ENCODE measurements around the gene RPS6KA5. TPM values are rescaled to one million over a fixed set of nuclear protein-coding genes. Genes with fewer than 3 reads are reported as not detected.

Gene RPS6KA5
- total RNA-seq, 4 donors from 2014 or later, result 3.1 to 10.5 (median 8.1) TPM

DNA sequence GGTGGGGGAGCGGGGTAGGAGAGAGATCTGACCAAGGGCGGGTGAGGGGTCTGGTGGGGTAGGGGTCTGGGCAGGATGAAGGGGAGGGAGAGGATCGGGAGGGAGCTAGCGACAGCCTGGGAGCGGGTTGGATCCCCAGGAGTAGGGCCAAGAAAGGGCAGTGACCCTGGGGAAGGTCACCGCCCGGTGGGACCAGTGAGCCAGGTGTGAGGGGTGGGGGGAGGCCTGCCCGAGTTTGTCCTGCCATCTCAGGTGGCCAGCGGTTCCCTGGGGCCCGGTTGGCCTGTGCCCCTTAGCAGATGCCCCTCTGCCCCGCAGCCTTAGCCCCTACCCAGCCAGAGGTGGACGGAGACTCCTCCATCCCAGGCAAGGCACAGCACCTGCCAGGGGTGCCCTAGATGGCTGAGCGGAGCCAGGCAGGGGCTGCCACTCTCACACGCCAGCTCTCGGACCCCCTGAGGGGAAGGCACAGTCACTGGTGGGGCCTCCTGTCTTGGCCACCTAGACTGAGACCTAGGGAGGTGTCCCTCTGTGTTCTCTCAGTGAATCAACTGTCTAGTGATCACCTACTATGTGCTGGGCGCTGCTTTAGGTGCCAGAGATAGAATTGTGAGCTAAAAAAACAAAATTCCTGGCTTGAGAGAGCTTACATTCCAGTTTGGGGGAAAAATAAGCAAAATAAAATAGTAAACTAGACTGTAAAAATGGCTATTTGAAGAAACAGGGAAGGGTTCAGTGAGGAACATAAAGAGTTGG lies 243.6 kb downstream of the RPS6KA5 start:
- intact Hi-C loops (cut with DNase I), result no loop called here
- no peak for DNase-seq

DNA sequence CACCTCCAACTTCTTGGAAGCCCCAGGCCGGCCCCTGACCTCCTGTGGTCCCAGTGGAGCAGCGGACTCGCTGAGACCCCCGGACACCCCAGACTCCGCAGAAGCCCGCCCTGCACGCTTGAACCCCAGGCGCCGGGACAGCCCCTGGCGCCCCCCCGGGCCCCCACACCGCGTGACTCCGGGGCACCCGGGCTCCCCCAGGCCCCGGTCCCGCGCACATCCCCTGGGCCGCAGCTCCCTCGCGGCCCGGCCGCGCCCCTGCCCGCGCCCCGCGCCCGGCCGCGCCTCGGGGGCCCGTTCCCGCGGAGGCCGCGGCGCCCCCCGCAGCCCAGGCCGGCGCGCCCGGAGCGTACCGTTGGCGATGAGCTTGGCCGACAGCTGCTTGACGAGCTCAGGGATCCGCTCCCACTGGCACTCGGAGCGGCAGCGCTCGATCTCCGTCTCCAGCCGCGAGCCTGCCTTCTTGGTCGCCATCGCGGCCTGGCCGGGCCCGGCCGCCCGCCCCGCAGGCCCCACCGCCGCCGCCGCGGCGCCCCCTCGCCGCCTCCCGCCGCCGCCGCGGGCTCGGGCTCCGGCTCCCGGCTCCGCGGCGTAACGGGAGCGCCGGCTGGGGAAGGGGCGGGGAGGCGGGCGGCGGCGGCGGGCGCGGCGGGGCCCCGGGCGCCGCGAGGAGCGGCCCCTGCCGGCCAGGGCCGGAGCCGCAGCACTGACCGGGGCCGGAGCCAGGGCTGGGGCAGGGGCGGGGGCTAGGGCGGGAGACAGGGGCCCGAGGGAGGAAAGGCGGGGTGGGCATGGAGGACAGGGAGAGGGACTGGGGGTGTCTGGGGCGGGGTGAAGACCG lies 244.4 kb downstream of the RPS6KA5 start, which contains the start of gene TTC7B:
Gene TTC7B, minus strand, starts transcription at position 609 of the 841 bp plus-strand sequence. Its CDS starts 135 bp downstream, at position 474.
- H3K27ac ChIP-seq, result peak within 1 kb of the TSS in 2 of 4 donors; percentile 29 to 77

More for the DNA sequence above, 243.6 kb downstream of the RPS6KA5 start:
- 25 to 36% methylated on average over 8 to 9 of the region's 16 CpGs for WGBS, 2 donors
- Histone ChIP-seq H3K4me1 (peaks cover 0 to 41% (median 9%) of the 10 kb centered on the region in 3 donors), H3K9me3 (no peaks in the 10 kb centered on the region), H3K4me3 (peak overlapping the region in 3 of 4 donors; percentile 23 to 80 (median 61)), H3K36me3 (no peaks in the 10 kb centered on the region), H3K27ac (peak overlapping the region in 1 of 4 donors; percentile 77), H3K27me3 (peaks cover 0 to 5% (median 0%) of the 10 kb centered on the region in 4 donors)
- TF ChIP-seq, protein P1, sequence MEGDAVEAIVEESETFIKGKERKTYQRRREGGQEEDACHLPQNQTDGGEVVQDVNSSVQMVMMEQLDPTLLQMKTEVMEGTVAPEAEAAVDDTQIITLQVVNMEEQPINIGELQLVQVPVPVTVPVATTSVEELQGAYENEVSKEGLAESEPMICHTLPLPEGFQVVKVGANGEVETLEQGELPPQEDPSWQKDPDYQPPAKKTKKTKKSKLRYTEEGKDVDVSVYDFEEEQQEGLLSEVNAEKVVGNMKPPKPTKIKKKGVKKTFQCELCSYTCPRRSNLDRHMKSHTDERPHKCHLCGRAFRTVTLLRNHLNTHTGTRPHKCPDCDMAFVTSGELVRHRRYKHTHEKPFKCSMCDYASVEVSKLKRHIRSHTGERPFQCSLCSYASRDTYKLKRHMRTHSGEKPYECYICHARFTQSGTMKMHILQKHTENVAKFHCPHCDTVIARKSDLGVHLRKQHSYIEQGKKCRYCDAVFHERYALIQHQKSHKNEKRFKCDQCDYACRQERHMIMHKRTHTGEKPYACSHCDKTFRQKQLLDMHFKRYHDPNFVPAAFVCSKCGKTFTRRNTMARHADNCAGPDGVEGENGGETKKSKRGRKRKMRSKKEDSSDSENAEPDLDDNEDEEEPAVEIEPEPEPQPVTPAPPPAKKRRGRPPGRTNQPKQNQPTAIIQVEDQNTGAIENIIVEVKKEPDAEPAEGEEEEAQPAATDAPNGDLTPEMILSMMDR (IDR thresholded peaks at IDR 0.05), result peak in 1 of 6 experiments; percentile 15
- no peak for TF ChIP-seq POLR2A (IDR thresholded peaks at IDR 0.05)

DNA sequence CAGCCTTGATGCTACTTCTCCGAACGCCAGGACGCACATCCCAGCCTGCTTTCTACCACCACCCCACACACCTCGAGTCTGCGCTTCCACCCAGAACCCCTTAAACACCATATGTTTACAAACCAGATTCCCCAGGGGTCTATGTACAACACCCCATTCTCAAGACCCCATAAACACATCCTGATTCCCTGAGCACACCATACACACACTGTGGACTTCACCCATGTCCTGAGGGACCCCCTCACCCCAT lies 244.9 kb downstream of the RPS6KA5 start:
- DNase-seq, result no peak
- Histone ChIP-seq H3K36me3 (no peaks in the 10 kb centered on the region), H3K9me3 (no peaks in the 10 kb centered on the region), H3K4me3 (peak overlapping the region; percentile 41 to 80 (median 56)), H3K27ac (peak overlapping the region in 1 of 4 donors; percentile 29), H3K4me1 (peaks cover 0 to 41% (median 9%) of the 10 kb centered on the region in 3 donors), H3K27me3 (peaks cover 0 to 5% (median 0%) of the 10 kb centered on the region in 4 donors)
- TF ChIP-seq, protein P1 (IDR thresholded peaks at IDR 0.05), result no peak
- no peak for TF ChIP-seq POLR2A (IDR thresholded peaks at IDR 0.05)
- intact Hi-C loops (cut with DNase I), result no loop called here
- 37 to 45% methylated on average over 5 of the region's 5 CpGs for WGBS, 2 donors

More for the DNA sequence above, 244.4 kb downstream of the RPS6KA5 start, which contains the start of gene TTC7B:
- intact Hi-C loops (cut with DNase I), result no loop called here
- no peaks in the 10 kb centered on the region for H3K36me3 ChIP-seq
- WGBS, 2 donors, result 0% methylated on average over 2 of the region's 111 CpGs; no CpG with 5 or more reads in 1 of the 2 donors
- TF ChIP-seq, protein P1 (IDR thresholded peaks at IDR 0.05), result peak in 1 of 6 experiments; percentile 24
- TF ChIP-seq POLR2A (IDR thresholded peaks at IDR 0.05), result no peak
- H3K27me3 ChIP-seq, result peaks cover 0 to 5% (median 0%) of the 10 kb centered on the region in 4 donors
- H3K4me1 ChIP-seq, result peaks cover 0 to 41% (median 9%) of the 10 kb centered on the region in 3 donors
- no peaks in the 10 kb centered on the region for H3K9me3 ChIP-seq
- H3K4me3 ChIP-seq, result peak within 1 kb of the TSS; percentile 41 to 80 (median 56)
- DNase-seq, result no peak

DNA sequence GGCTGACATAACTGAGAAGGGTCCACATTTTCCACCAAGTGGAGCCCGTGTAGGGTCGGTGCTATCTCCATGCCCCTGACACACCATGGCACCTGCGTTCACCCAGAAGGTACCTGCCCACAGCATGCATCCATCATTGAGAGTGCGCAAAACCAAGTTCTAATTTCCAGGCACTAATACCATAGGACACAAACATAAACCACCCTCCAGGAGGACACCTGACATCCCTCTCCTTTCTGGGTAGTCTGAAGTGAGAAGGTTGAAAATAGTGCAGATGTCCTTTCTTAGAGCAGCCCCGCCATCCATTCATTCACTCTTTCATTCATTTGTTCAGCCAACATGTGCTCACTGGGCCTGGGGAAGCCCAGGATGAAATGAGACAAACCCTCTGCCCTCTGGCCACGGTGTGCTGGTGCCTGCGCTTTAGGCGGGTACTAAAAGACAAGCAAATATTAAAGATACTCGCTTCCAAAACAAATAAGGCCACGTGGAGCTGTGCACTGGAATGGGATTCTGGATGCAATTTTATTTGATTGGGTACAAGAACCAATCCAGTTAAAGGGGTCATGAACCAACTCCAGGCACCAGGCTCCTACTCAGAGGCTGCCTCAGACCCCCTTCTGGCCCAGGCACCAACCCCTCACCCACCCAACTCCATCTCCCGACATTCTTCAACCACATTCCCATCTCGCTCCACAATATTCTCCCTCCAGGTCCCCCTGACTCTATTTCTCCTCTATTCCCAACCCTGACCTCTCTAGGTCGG lies 245.5 kb downstream of the RPS6KA5 start:
- 52 to 64% methylated on average over 11 to 13 of the region's 13 CpGs for WGBS, 2 donors
- Histone ChIP-seq H3K36me3 (no peaks in the 10 kb centered on the region), H3K27ac (no peak overlapping the region), H3K9me3 (no peaks in the 10 kb centered on the region), H3K4me3 (peak overlapping the region; percentile 41 to 80 (median 56)), H3K27me3 (peaks cover 0 to 5% (median 0%) of the 10 kb centered on the region in 4 donors), H3K4me1 (peaks cover 0 to 36% (median 9%) of the 10 kb centered on the region in 3 donors)
- TF ChIP-seq, protein P1 (IDR thresholded peaks at IDR 0.05), result no peak
- no peak for TF ChIP-seq POLR2A (IDR thresholded peaks at IDR 0.05)
- DNase-seq, result no peak
- intact Hi-C loops (cut with DNase I), result no loop called here
